T-helper 2 cell treated with Interferon-gamma antibody and Interleukin-4, amounts not matched to agents 5 μg/mL and 100 μg/mL, for 36 hours (primary cell): ENCODE measurements around the gene LPCAT3.

Experiments used
- DNase-seq: peaks from one replicate; pipeline ENCODE4 v3.0.0; 2021; ENCODE audit warnings: low spot score
- H3K27ac Mint-ChIP-seq: one replicate; pipeline ENCODE4 v1.8.0; 2021; ENCODE audit warnings: mild to moderate bottlenecking, mixed read lengths
- H3K27me3 Mint-ChIP-seq: one replicate; pipeline ENCODE4 v1.8.0; 2021; ENCODE audit warnings: low read depth, mixed read lengths
- H3K36me3 Mint-ChIP-seq: one replicate; pipeline ENCODE4 v1.8.0; 2021; ENCODE audit warnings: low read depth, mixed read lengths
- H3K4me1 Mint-ChIP-seq: one replicate; pipeline ENCODE4 v1.8.0; 2021; ENCODE audit warnings: low read depth, mixed read lengths
- H3K4me3 Mint-ChIP-seq: one replicate; pipeline ENCODE4 v1.8.0; 2022; ENCODE audit warnings: mild to moderate bottlenecking, moderate library complexity, mixed read lengths
- H3K9me3 Mint-ChIP-seq: one replicate; pipeline ENCODE4 v1.8.0; 2021; ENCODE audit warnings: mixed read lengths

Gene LPCAT3

GRCh38 chr12:6961278-6961694 lies 57.0 kb downstream of the LPCAT3 start:
- Mint-ChIP-seq H3K27me3 (no peaks in the 10 kb centered on the region), H3K27ac (peak overlapping the region; percentile 97), H3K9me3 (no peaks in the 10 kb centered on the region), H3K4me3 (peak overlapping the region; percentile 85), H3K36me3 (peaks cover 70% of the 10 kb centered on the region), H3K4me1 (peaks cover 65% of the 10 kb centered on the region)
- peak; percentile 94 for DNase-seq

- peaks cover 69% of the 10 kb centered on the region for H3K36me3 Mint-ChIP-seq
- no peaks in the 10 kb centered on the region for H3K9me3 Mint-ChIP-seq
- no peak for DNase-seq
- peak overlapping the region; percentile 85 for H3K4me3 Mint-ChIP-seq
- peaks cover 68% of the 10 kb centered on the region for H3K4me1 Mint-ChIP-seq
- peak overlapping the region; percentile 97 for H3K27ac Mint-ChIP-seq
- H3K27me3 Mint-ChIP-seq = no peaks in the 10 kb centered on the region
Observed at GRCh38 chr12:6960593-6961277, 57.5 kb downstream of the LPCAT3 start.

GRCh38 chr12:6959805-6960592 lies 58.3 kb downstream of the LPCAT3 start:
- H3K27ac Mint-ChIP-seq = peak overlapping the region; percentile 97
- no peak for DNase-seq
- no peaks in the 10 kb centered on the region for H3K27me3 Mint-ChIP-seq
- peaks cover 65% of the 10 kb centered on the region for H3K4me1 Mint-ChIP-seq
- peaks cover 69% of the 10 kb centered on the region for H3K36me3 Mint-ChIP-seq
- peak overlapping the region; percentile 85 for H3K4me3 Mint-ChIP-seq
- no peaks in the 10 kb centered on the region for H3K9me3 Mint-ChIP-seq

GRCh38 chr12:6959058-6959804 lies 59.0 kb downstream of the LPCAT3 start:
- no peaks in the 10 kb centered on the region for H3K9me3 Mint-ChIP-seq
- peak overlapping the region; percentile 97 for H3K27ac Mint-ChIP-seq
- peak; percentile 75 for DNase-seq
- H3K4me1 Mint-ChIP-seq = peaks cover 66% of the 10 kb centered on the region
- H3K4me3 Mint-ChIP-seq = peak overlapping the region; percentile 85
- peaks cover 69% of the 10 kb centered on the region for H3K36me3 Mint-ChIP-seq
- H3K27me3 Mint-ChIP-seq = no peaks in the 10 kb centered on the region

GRCh38 chr12:6958609-6959057 lies 59.6 kb downstream of the LPCAT3 start:
- no peaks in the 10 kb centered on the region for H3K9me3 Mint-ChIP-seq
- H3K27ac Mint-ChIP-seq = peak overlapping the region; percentile 97
- peaks cover 70% of the 10 kb centered on the region for H3K4me1 Mint-ChIP-seq
- DNase-seq = no peak
- peaks cover 74% of the 10 kb centered on the region for H3K36me3 Mint-ChIP-seq
- H3K4me3 Mint-ChIP-seq = peak overlapping the region; percentile 85
- no peaks in the 10 kb centered on the region for H3K27me3 Mint-ChIP-seq

- DNase-seq = no peak
- Mint-ChIP-seq H3K27ac (peak overlapping the region; percentile 97), H3K4me3 (peak overlapping the region; percentile 85), H3K4me1 (peaks cover 74% of the 10 kb centered on the region), H3K36me3 (peaks cover 79% of the 10 kb centered on the region), H3K9me3 (no peaks in the 10 kb centered on the region), H3K27me3 (no peaks in the 10 kb centered on the region)
Observed at GRCh38 chr12:6957741-6958608, 60.3 kb downstream of the LPCAT3 start.

GRCh38 chr12:6957151-6957701 lies 61.0 kb downstream of the LPCAT3 start:
- peaks cover 76% of the 10 kb centered on the region for H3K4me1 Mint-ChIP-seq
- peaks cover 85% of the 10 kb centered on the region for H3K36me3 Mint-ChIP-seq
- H3K4me3 Mint-ChIP-seq = peak overlapping the region; percentile 59
- H3K9me3 Mint-ChIP-seq = no peaks in the 10 kb centered on the region
- no peaks in the 10 kb centered on the region for H3K27me3 Mint-ChIP-seq
- DNase-seq = no peak
- peak overlapping the region; percentile 83 for H3K27ac Mint-ChIP-seq

GRCh38 chr12:6956021-6956727 lies 62.1 kb downstream of the LPCAT3 start:
- H3K27me3 Mint-ChIP-seq = no peaks in the 10 kb centered on the region
- peak overlapping the region; percentile 59 for H3K4me3 Mint-ChIP-seq
- H3K9me3 Mint-ChIP-seq = no peaks in the 10 kb centered on the region
- peak overlapping the region; percentile 83 for H3K27ac Mint-ChIP-seq
- DNase-seq = no peak
- H3K4me1 Mint-ChIP-seq = peaks cover 65% of the 10 kb centered on the region
- peaks cover 82% of the 10 kb centered on the region for H3K36me3 Mint-ChIP-seq

- Mint-ChIP-seq H3K4me1 (peaks cover 65% of the 10 kb centered on the region), H3K27ac (peak overlapping the region; percentile 93), H3K27me3 (no peaks in the 10 kb centered on the region), H3K4me3 (peak overlapping the region; percentile 98), H3K36me3 (peaks cover 78% of the 10 kb centered on the region), H3K9me3 (no peaks in the 10 kb centered on the region)
- DNase-seq = no peak
Observed at GRCh38 chr12:6955108-6956020, 62.9 kb downstream of the LPCAT3 start.

- Mint-ChIP-seq H3K36me3 (peaks cover 73% of the 10 kb centered on the region), H3K4me3 (peak overlapping the region; percentile 98), H3K27me3 (no peaks in the 10 kb centered on the region), H3K27ac (peak overlapping the region; percentile 93), H3K4me1 (peaks cover 70% of the 10 kb centered on the region), H3K9me3 (no peaks in the 10 kb centered on the region)
- no peak for DNase-seq
Observed at GRCh38 chr12:6954316-6955107, 63.8 kb downstream of the LPCAT3 start.
